NCI-H446 (cell line): ENCODE measurements around the gene STAT3.
"Not testable (repeated sequence)": the region's sequence is repeated elsewhere in the genome, so short reads cannot be mapped to it uniquely, and the experiment has no call there.

Experiments used
- DNase-seq, 2 experiments: peaks; one replicate each; lab custom pipeline; 2025; lab: John Stamatoyannopoulos, UW

Gene STAT3

DNA sequence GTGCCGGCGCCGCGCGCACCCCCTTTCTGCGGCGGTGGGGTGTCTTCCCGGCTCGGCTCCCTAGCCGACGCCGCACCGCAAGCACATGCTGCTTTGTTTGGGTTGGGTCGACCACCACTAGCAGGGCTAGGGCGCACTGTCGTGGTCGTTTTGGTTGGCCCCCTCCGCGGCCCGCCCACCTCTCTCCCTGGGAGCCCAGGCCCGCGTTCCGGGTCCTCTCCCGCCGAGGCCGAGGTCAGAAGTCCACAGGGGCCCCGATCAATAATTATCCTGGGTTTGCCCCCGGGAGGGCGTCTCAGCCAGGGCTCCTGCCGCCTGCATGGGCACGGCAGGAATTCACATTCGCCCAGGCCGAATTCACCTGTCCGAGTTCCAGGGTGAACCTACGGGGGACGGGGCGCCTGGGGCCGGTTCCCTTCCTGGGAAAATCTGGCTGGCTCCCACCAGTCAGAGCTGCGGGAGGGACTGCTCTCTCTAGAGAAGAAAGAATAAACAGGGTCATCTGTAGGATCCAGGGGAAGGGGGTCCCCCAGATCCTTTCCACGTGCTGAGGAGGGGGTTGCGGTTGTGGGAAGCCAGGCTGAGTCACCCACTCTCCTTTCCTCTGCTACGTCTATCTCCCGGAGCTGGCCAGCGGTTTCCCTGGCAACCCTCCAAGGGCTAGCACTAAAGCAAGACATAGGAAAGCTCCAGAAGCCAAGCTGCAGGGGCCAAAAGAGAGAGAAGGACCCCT, 111.5 kb downstream of the STAT3 start:
- no peak for DNase-seq

DNA sequence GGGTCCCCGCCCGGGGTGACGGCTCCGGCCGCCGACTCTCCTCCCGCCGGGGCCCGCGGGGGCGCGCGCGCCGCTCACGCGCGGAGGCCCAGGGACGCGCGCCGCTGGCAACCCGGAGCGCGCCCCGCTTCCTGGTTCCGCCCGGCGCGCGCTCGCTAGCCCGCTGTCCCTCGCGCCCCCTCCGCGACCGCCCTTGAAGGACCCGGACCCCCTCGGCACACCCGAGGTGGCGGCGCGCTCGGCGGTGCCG, 112.0 kb downstream of the STAT3 start, which contains the start of gene STAT5B:
STAT5B (minus strand) TSS at position 33 of the 250 bp plus-strand sequence. CDS start 44,264 bp downstream, outside the sequence.
- DNase-seq: peak; percentile 10 to 62

DNA sequence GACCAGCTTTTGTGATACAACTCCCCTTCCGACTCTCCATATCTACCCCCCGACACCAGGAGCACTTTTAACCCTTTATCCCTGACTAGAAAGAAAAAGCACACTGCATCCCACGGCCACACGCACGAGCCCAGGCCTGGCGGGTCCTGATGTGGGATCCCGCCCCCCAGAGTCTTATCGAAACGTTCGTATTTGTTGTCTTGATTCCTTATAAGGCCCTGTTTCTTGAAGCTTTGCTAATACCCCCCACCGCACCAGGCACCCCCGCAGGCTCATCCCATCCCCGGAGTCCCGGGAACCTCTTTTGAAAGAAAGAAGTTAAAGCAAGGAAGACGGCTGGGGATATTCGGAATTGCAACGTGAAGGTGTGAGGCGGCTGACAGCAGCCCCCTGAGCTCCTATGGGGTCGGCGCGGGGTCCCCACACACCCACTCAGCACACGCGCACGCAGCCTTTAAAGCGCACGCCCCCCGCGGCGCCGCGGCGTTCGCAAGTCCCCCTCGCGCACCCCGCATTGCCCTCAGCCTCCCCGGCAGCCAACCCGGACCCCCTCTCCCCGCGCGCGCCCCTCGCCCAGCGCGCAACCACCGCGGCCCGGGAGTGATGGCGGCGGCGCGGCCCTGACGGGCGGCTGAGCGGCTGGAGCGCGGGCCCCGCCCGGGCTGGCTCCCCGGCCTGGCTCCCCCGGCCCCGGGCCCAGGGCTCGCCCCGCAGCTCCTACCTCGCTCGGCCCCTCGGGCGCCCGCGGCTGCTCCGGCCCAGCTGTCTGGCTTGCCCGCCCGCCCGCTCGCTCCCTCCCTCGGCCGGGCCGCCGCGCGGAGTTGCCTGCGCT, 112.5 kb downstream of the STAT3 start:
- DNase-seq: peak in 1 of 2 experiments; percentile 22

DNA sequence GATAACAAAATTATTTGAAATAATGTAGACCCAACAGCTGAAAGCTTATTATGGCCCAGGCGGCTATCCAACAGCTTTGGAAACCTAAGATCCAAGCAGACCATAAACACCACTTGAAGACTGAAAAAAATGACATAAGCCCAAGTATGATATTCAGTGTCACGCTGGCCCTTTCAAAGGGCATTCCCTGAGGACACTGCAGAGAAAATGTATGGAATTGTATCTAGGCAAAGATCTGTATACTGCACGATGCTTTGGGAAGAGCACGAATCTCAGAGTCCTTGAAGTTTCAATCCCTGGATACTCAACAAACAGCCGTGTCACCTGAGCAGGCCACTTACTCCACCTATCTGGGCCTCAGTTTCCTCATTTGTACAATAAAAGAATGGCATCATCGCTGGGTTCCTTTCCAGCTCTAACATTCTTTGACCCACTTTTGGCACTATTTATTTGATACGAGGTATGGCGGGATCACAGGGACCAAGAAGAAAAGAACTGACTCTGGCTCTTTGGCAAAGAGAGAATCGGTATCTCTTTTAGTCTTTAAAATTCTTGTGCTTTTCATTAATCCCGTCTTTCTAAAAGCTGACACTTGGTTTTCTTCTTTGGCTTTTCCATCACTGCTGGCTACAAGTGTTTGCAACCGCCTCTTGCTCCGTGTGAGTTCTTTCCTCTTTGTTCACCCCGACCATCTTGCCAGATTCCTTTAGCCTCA, 113.3 kb downstream of the STAT3 start:
- DNase-seq: no peak

DNA sequence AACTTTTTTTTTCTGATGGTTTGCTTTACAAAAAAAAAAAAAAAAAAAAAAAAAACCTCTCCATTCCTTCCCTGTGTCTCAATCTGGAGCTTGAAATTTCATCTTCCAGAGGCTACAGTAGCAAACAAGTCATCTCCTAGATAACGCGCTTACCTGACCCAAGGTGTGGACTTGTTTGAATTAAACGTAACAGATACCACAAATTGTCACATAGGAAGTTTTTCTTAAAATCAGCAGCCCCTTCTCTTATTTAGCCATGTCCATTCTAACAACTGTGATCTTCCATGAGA, 114.0 kb downstream of the STAT3 start:
- no peak for DNase-seq

DNA sequence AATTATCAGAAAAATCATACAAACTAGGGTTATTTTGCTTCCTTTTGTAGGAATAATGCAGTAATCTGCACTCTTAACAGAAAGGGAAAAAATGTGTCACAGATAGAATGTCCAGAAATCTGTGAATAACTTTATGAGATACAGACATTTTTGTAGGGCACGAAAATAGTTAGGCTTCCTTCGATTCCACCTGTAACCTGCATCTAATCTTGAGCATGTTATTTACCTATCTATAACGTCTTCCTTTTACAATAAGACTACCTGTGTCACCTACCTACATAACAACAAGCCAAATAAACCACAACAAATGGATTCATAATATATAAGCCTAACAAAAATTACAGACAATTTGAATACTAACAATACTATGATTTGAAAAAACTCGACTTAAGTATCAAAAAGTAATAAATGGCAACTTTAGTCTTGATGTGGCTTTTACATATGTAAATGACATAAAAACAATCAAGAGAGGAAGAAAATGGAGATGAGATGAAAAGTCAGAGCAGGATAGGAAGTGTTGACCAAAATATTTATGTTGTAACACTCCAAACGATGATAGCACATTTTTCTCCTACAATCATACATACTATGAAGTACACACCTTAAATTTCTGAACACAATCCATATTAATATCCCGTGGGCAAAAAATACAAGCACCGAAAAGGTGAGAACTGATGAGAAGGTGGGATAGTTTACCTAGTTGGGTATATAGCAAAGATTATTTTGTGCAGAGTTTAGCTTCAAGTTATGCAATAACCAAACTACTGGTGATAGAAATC, 114.6 kb downstream of the STAT3 start:
- DNase-seq: no peak

DNA sequence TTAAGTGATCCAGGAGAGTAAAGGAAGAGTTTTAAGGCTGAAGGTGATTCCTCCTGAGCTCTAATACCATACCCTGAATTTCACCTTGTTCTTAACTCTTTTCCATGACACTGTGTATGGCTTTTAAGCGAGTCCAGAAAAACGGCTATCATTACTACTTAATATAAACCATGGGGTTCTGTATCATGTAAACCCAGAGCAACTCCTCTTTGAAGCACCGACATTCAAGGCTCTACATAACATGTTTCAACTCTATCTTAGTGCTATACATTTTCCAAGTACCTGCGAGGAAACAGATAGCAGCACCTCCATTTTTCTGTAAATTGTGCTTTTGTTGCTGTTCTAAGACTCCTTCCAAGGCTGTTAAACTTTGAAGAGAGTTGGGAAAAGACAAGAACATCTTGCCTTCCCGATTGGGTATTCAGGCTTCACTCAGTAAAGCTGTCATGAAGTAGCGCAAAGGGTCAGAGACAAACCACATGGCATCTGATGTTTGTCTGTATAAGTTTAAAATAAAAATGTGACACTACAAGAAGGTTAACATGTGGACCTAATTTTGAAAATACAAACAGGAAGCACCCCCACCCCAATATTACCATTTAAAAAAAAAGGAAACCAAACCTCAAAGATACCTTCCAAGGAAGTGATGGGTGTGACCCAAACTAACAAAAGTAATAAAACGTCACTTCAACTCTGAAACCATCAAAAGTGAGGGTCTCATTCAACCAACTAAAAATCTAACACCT, 115.9 kb downstream of the STAT3 start:
- DNase-seq: no peak

DNA sequence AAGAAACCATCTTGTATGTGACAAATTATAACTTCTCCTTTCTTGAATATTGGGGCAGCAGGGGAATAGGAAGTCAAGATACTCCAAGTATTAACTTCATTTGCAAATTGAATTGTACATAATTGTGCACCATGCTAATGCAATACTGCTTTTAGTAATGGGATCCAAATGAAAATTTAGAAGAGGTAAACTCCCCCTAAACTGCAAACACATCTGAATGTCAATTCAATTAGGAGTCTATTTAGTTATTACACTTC, 116.5 kb downstream of the STAT3 start:
- DNase-seq: no peak

DNA sequence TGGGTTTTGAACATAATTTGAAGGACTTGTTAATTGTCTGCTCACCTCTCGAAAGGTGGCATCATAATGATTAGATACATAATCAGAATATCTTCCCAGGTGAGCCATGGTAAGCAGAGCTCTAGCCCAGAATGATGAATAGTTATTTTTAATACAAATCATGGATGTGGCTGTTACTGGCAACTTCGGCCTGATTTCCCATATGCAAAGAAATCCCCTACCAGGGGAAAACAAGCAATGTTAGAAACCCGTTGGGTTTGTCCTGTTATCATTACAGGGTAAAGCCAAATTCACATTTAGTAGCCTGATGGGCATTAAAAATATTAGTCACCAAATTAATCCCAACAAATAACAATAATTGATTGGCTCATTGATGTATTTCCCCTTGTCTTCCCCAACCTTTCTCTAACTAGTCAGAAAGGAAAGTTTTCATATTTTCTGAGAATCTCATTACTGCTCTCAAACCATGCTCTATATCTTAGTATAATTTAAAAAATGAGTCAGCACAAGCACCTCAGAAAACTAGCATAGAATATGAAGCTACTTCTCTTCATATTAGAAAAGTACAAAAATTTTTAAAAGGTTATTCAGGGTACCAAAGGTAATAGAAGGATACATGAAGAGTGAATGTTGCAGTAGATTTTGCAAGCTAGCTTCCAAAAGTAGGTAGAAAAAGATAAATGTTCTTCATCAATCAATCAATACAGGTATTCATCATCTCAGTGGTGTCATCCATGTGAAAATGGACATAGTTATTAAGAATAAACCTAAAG, 117.0 kb downstream of the STAT3 start:
- DNase-seq: no peak

DNA sequence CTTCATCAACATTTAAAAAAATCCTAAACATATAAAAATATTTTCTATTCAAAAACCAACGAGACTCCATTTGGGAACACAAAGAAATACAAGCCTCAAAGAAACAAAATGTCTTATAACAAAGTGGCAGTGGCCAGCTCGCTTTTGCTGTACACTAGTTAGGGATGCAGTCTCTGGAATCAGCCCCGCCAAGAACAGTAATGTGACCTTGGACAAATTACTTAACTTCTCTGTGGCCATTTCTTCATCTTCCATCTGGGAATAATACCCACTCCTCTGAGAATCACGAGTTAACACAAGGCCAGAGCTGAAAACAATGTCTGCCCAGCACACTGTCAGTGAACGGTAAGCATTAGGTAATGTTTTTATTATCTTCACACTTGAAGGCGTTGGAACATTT, 117.6 kb downstream of the STAT3 start:
- DNase-seq: no peak

DNA sequence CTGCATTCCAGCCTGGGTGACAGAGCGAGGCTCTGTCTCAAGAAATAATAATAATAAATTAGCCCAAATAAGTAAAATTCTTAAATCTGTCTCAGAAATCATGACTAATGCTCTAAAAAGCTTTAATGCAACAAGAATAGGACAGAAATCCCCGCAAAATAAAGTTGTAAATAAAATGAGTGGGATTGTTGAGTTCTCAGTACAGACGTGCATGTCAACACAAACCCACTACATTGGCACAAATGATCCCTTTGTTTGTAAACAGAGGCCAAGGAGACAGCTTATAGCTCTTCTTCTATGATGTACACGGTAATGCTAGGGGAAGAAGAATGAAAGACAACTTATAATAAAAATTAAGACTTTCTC, 118.1 kb downstream of the STAT3 start:
- DNase-seq: no peak

DNA sequence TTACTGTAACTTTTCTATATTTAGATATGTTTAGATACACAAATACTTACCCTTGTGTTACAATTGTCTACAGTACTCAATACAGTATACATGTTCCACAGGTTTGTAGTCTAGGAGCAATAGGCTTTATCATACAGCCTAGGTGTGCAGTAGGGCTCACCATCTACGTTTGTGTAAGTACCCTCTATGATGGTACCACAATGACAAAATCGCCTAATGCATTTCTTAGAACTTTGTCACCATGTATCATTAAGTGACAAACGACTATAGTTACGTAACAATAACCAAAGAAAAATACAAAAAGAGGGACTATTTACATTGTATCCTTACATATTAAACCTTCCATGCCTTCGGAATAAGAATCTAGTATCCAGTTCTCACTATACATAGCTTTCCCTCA, 120.0 kb downstream of the STAT3 start:
- DNase-seq: no peak

DNA sequence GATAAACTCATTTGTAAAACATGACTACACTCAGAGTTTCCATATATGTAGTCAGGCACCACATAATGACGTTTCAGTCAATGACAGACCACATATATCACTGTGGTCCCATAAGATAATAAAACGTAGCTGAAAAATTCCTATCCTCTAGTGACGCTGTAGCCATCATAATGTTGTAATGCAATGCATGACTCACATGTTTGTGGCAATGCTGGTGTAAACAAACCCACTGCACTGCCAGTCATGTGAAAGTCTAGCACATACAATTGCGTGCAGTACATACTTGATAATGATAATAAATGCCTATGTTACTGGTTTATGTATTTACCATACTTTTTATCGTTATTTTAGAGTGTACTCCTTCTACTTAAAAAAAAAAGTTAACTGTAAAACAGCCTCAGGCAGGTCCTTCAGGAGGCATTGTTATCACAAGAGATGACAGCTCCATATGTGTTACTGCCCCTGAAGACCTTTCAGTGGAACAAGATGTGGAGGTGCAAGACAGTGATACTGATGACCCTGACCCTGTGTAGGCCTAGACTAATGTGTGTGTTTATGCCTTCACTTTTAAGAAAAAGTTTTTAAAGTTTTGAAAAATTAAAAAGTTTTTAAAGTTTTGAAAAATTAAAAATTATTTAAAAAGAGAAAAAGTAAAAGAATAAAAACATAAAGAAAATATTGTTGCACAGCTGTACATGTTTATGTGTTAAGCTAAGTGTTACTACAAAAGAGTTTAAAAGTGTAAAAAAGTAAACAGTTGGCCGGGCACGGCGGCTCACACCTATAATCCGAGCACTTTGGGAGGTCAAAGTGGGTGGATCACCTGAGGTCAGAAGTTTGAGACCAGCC, 121.1 kb downstream of the STAT3 start:
- no peak for DNase-seq

DNA sequence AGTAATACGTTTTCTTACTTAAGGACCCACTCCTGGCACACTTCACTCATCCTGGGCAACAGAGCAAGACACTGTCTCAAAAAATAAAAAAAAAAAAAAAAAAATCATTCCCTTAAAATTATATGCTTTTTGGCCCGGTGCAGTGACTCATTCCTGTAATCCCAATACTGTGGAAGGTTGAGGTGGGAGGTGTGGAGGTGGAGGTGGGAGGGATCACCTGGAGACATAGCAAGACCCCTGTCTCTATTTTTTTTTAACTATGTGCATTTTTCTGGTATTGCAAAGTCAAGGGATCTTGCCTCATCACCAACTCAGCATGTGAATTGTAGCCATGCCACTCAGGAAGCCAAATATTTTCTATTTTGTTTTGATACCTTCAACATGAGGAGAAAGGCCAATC, 121.8 kb downstream of the STAT3 start:
- DNase-seq: no peak

DNA sequence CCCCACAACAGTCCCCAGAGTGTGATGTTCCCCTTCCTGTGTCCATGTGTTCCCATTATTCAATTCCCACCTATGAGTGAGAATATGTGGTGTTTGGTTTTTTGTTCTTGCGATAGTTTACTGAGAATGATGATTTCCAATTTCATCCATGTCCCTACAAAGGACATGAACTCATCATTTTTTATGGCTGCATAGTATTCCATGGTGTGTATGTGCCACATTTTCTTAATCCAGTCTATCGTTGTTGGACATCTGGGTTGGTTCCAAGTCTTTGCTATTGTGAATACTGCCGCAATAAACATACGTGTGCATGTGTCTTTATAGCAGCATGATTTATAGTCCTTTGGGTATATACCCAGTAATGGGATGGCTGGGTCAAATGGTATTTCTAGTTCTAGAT, 123.9 kb downstream of the STAT3 start:
- not testable (repeated sequence) for DNase-seq
